K562 (cell line): ENCODE measurements around the gene SERPIND1. TPM values are rescaled to one million over a fixed set of nuclear protein-coding genes. Genes with fewer than 3 reads are reported as not detected.

Experiments
- CREB1 ChIP-seq, 2 experiments: sonication (generic) in 1 of 2; formaldehyde crosslinking in 1 of 2; IDR thresholded peaks; 2 replicates each; pipeline versions ENCODE4 v1.6.1 to v1.8.0; 2012 to 2022; ENCODE audit warnings: inconsistent platforms in 1 of 2, mild to moderate bottlenecking in 1 of 2, missing genetic modification reagents in 1 of 2, moderate library complexity in 1 of 2
- FUS ChIP-seq: fragments of 200-400 bp; formaldehyde crosslinking; optimal IDR thresholded peaks from 2 replicates; pipeline ENCODE3; 2017; ENCODE audit warnings: low read depth, low read length
- HOXB6 ChIP-seq: fragments of 250-450 bp; sonication (Bioruptor Pico); IDR thresholded peaks from 2 replicates; pipeline ENCODE4 v1.5.1; 2022; ENCODE audit warnings: mild to moderate bottlenecking, borderline replicate concordance
- NR0B1 ChIP-seq: fragments of 450-650 bp; IDR thresholded peaks from one replicate; pipeline ENCODE4 v1.6.1; 2018; ENCODE audit warnings: mild to moderate bottlenecking, moderate library complexity; ENCODE audit not compliant: partially characterized antibody
- PRDM10 ChIP-seq: fragments of 450-650 bp; IDR thresholded peaks from 2 replicates; pipeline ENCODE4 v1.6.1; 2018; ENCODE audit not compliant: partially characterized antibody
- PREB ChIP-seq: sonication (generic); formaldehyde crosslinking; IDR thresholded peaks from 2 replicates; pipeline ENCODE4 v1.8.1; 2023; ENCODE audit warnings: mild to moderate bottlenecking, missing genetic modification reagents
- RREB1 ChIP-seq: fragments of 250-450 bp; sonication (Bioruptor Pico); IDR thresholded peaks from 2 replicates; pipeline ENCODE4 v1.4.0; 2020
- SAFB ChIP-seq: fragments of 200-400 bp; formaldehyde crosslinking; IDR thresholded peaks from 2 replicates; pipeline ENCODE4 v1.6.1; 2017; ENCODE audit warnings: low read depth, low read length, borderline replicate concordance
- SMC3 ChIP-seq: conservative IDR thresholded peaks from 2 replicates; pipeline ENCODE4 v1.6.1; 2011; ENCODE audit warnings: low read depth, low read length, improper control_type of control experiment; ENCODE audit not compliant: insufficient read depth
- SREBF1 ChIP-seq: fragments of 150-350 bp; IDR thresholded peaks from 2 replicates; pipeline ENCODE4 v1.6.1; 2014; ENCODE audit warnings: antibody characterized with exemption, low read depth, low read length, borderline replicate concordance
- TRIM25 ChIP-seq: fragments of 450-650 bp; IDR thresholded peaks from 2 replicates; pipeline ENCODE4 v1.7.0; 2016; ENCODE audit warnings: borderline replicate concordance
- ZNF431 ChIP-seq: sonication (generic); formaldehyde crosslinking; IDR thresholded peaks from 2 replicates; pipeline ENCODE4 v1.8.0; 2022; ENCODE audit warnings: mild to moderate bottlenecking, missing genetic modification reagents
- polyA plus RNA-seq, 8 experiments: library from polyadenylated mRNA; depleted of rRNA in 4 of 8; stranded (reverse) in 5 of 8; unstranded in 3 of 8; fragments of >200 nt; fragmentation: Nextera tagmentation in 2 of 8; fragmentation: Illumina TruSeq in 1 of 8; extraction: Ambion mirVana in 2 of 8; extraction: Trizol in 1 of 8; gene quantifications; 2 replicates each; pipeline versions ENCODE4 v1.2.1 to v1.2.3, GENCODE V29; 2011 to 2014; ENCODE audit warnings: inconsistent platforms in 1 of 8, missing spikeins in 1 of 8
- total RNA-seq, 7 experiments: library from RNA; depleted of rRNA in 6 of 7; stranded (reverse); fragments of >200 nt in 6 of 7; fragmentation: Illumina TruSeq in 2 of 7; extraction: Trizol in 2 of 7; gene quantifications; 2 replicates each; pipeline versions ENCODE4 v1.2.1 to v1.2.3, GENCODE V29; 2011 to 2021; ENCODE audit warnings: low replicate concordance in 1 of 7

The SERPIND1 gene
- total and polyA plus RNA-seq, 9 of the 15 experiments (the other 6 are each of a cell fraction or from before 2014, with no cell fraction given) = 0.04 to 0.11 (median 0.09) TPM; not detected in 6

GRCh38 chr22:20750461-20751184 is 23.3 kb upstream of the SERPIND1 start (continued):
- TF ChIP-seq SAFB = no peak
- TF ChIP-seq ZNF431 = no peak
- TF ChIP-seq PREB = no peak
- TF ChIP-seq RREB1 (CRISPR knock-in tag) = no peak
- TF ChIP-seq FUS = no peak
- peak; percentile 9 for TF ChIP-seq PRDM10
- no peak for TF ChIP-seq TRIM25
- peak; percentile 12; the same call in 1 of the 2 replicates for TF ChIP-seq SMC3
- no peak for TF ChIP-seq CREB1 (IDR thresholded peaks at IDR 0.05)
- no peak for TF ChIP-seq CREB1 (CRISPR knock-in tag; IDR thresholded peaks at IDR 0.05)
- TF ChIP-seq HOXB6 (CRISPR knock-in tag) = no peak
- TF ChIP-seq SREBF1 = no peak
- TF ChIP-seq NR0B1 = no peak
